ENCODE measurements around the gene VAV3. TPM values are rescaled to one million over a fixed set of nuclear protein-coding genes. Genes with fewer than 3 reads are reported as not detected.

VAV3 gene
- total RNA-seq, 2 experiments from 2014 or later: 2.3 to 8.3 TPM

- Histone ChIP-seq H3K27ac (ENCODE audit: low read depth, low read length, poor library complexity, severe bottlenecking) (no peak overlapping the region), H3K9me2 (ENCODE audit: insufficient read depth, low read length) (no peaks in the 10 kb centered on the region), H3K79me2 (ENCODE audit: insufficient read depth, low read depth, low read length) (no peaks in the 10 kb centered on the region), H3K4me1 (ENCODE audit: insufficient read depth, low read length, poor library complexity, severe bottlenecking) (peaks cover 8% of the 10 kb centered on the region), H2AFZ (ENCODE audit: low read length) (no peak overlapping the region), H4K20me1 (ENCODE audit: insufficient read depth, low read length) (no peaks in the 10 kb centered on the region), H3K4me3 (ENCODE audit: low read depth, low read length, poor library complexity, severe bottlenecking) (no peak overlapping the region), H3K36me3 (ENCODE audit: insufficient read depth, low read length) (no peaks in the 10 kb centered on the region), H3K4me2 (ENCODE audit: low read length) (no peak overlapping the region), H3K9me3 (ENCODE audit: low read length) (no peaks in the 10 kb centered on the region)
- TF ChIP-seq EZH2phosphoT487 (IDR thresholded peaks at IDR 0.05; ENCODE audit: borderline replicate concordance, low read depth, low read length) (no peak), CTCF (conservative IDR thresholded peaks at IDR 0.05; ENCODE audit: low read length) (no peak)
- intact Hi-C loops (cut with micrococcal nuclease; ENCODE audit: unreplicated experiment): no loop called here
- BruUV-seq (replicated peaks): no TSS peak
- ChIA-PET CTCF (ENCODE audit: unreplicated experiment) (no interaction called here), POLR2A (interaction anchor here (0.7 to 1.0 kb wide), 2 partner anchors 18 to 31 kb away, joined by 3 read pairs; no protein-coding TSS in a partner anchor)
- DNase-seq (ENCODE audit: low spot score): no peak
Observed at GRCh38 chr1:107681001-107681479, 283.9 kb downstream of the VAV3 start.

GRCh38 chr1:107680579-107680985 lies 284.4 kb downstream of the VAV3 start:
- POLR2A ChIA-PET: interaction anchor here (0.6 to 1.7 kb wide), 4 partner anchors 12 to 115 kb away, joined by 3 to 5 read pairs (median 4); no protein-coding TSS in a partner anchor
- BruUV-seq (replicated peaks): no TSS peak
- Histone ChIP-seq H3K4me3 (ENCODE audit: low read depth, low read length, poor library complexity, severe bottlenecking) (no peak overlapping the region), H3K9me3 (ENCODE audit: low read length) (no peaks in the 10 kb centered on the region), H3K4me2 (ENCODE audit: low read length) (no peak overlapping the region), H4K20me1 (ENCODE audit: insufficient read depth, low read length) (no peaks in the 10 kb centered on the region), H3K27ac (ENCODE audit: low read depth, low read length, poor library complexity, severe bottlenecking) (no peak overlapping the region), H2AFZ (ENCODE audit: low read length) (no peak overlapping the region), H3K36me3 (ENCODE audit: insufficient read depth, low read length) (no peaks in the 10 kb centered on the region), H3K4me1 (ENCODE audit: insufficient read depth, low read length, poor library complexity, severe bottlenecking) (peaks cover 8% of the 10 kb centered on the region), H3K9me2 (ENCODE audit: insufficient read depth, low read length) (no peaks in the 10 kb centered on the region), H3K79me2 (ENCODE audit: insufficient read depth, low read depth, low read length) (no peaks in the 10 kb centered on the region)
- intact Hi-C loops (cut with micrococcal nuclease; ENCODE audit: unreplicated experiment): no loop called here
- no peak for DNase-seq (ENCODE audit: low spot score)
- TF ChIP-seq EZH2phosphoT487 (IDR thresholded peaks at IDR 0.05; ENCODE audit: borderline replicate concordance, low read depth, low read length): no peak
- no peak for TF ChIP-seq CTCF (conservative IDR thresholded peaks at IDR 0.05; ENCODE audit: low read length)
- CTCF ChIA-PET (ENCODE audit: unreplicated experiment): no interaction called here

GRCh38 chr1:107679411-107679953 lies 285.5 kb downstream of the VAV3 start:
- ChIA-PET POLR2A (interaction anchor here (0.5 to 2.2 kb wide), 6 partner anchors 10 to 151 kb away, joined by 3 to 8 read pairs (median 4); no protein-coding TSS in a partner anchor), CTCF (ENCODE audit: unreplicated experiment) (interaction anchor here (0.8 kb wide), 1 partner anchor 97 kb away, joined by 3 read pairs; no protein-coding TSS in a partner anchor)
- Histone ChIP-seq H3K4me2 (ENCODE audit: low read length) (peak overlapping the region; percentile 4; the same call in 1 of the 2 replicates), H3K36me3 (ENCODE audit: insufficient read depth, low read length) (no peaks in the 10 kb centered on the region), H3K9me3 (ENCODE audit: low read length) (no peaks in the 10 kb centered on the region), H4K20me1 (ENCODE audit: insufficient read depth, low read length) (no peaks in the 10 kb centered on the region), H2AFZ (ENCODE audit: low read length) (peak overlapping the region; percentile 24; the same call in 1 of the 2 replicates), H3K4me1 (ENCODE audit: insufficient read depth, low read length, poor library complexity, severe bottlenecking) (peaks cover 8% of the 10 kb centered on the region), H3K27ac (ENCODE audit: low read depth, low read length, poor library complexity, severe bottlenecking) (no peak overlapping the region), H3K4me3 (ENCODE audit: low read depth, low read length, poor library complexity, severe bottlenecking) (no peak overlapping the region), H3K9me2 (ENCODE audit: insufficient read depth, low read length) (no peaks in the 10 kb centered on the region), H3K79me2 (ENCODE audit: insufficient read depth, low read depth, low read length) (no peaks in the 10 kb centered on the region)
- no peak for DNase-seq (ENCODE audit: low spot score)
- TF ChIP-seq EZH2phosphoT487 (IDR thresholded peaks at IDR 0.05; ENCODE audit: borderline replicate concordance, low read depth, low read length) (no peak), CTCF (conservative IDR thresholded peaks at IDR 0.05; ENCODE audit: low read length) (no peak)
- intact Hi-C loops (cut with micrococcal nuclease; ENCODE audit: unreplicated experiment): no loop called here
- BruUV-seq (replicated peaks): no TSS peak

Data from OCI-LY7 (cell line).